ENCODE results near the gene CD22. TPM values are rescaled to one million over a fixed set of nuclear protein-coding genes. Genes with fewer than 3 reads are reported as not detected.
A peak's percentile ranks its signal among the peaks of the same experiment; 100 is the strongest.

Gene CD22
- total and polyA plus RNA-seq, 2 of the 4 experiments (the other 2 are of a cell fraction): 0.18 to 0.22 TPM

- POLR2A ChIA-PET (ENCODE audit: unreplicated experiment): no interaction called here
- Histone ChIP-seq H3K4me3 (ENCODE audit: insufficient read depth, low read depth, low read length) (no peak overlapping the region), H2AK5ac (ENCODE audit: low read depth, low read length) (no peak overlapping the region), H3K27me3 (ENCODE audit: control insufficient read depth, insufficient read depth, low read length) (peaks cover 12% of the 10 kb centered on the region), H3K56ac (ENCODE audit: extremely low read depth, insufficient read depth, low read length) (no peak overlapping the region), H3K9ac (ENCODE audit: low read depth, low read length) (no peak overlapping the region), H2BK15ac (ENCODE audit: low read depth, low read length) (no peak overlapping the region), H3K36me3 (ENCODE audit: control insufficient read depth, insufficient read depth, low read length) (no peaks in the 10 kb centered on the region), H4K91ac (ENCODE audit: insufficient read depth, low read depth, low read length) (no peak overlapping the region), H3K9me3 (ENCODE audit: control insufficient read depth, insufficient read depth, low read length) (no peaks in the 10 kb centered on the region), H2BK5ac (ENCODE audit: low read depth, low read length, poor library complexity, severe bottlenecking) (no peak overlapping the region), H3K23ac (ENCODE audit: low read depth, low read length) (no peak overlapping the region), H3K4me2 (ENCODE audit: low read depth, low read length) (no peak overlapping the region), H4K8ac (ENCODE audit: low read depth in 2 of 2, low read length in 2 of 2) (no peak overlapping the region), H2AK9ac (replicated peaks; ENCODE audit: low read depth, low read length, poor library complexity) (no peak overlapping the region), H2BK20ac (ENCODE audit: low read depth, low read length) (no peak overlapping the region), H3K4ac (ENCODE audit: low read depth, low read length) (no peak overlapping the region), H4K5ac (ENCODE audit: low read depth, low read length) (no peak overlapping the region), H2AFZ (replicated peaks; ENCODE audit: low read length, poor library complexity) (peak overlapping the region; percentile 69), H2BK120ac (ENCODE audit: low read depth, low read length) (no peak overlapping the region), H3K18ac (ENCODE audit: low read depth, low read length) (no peak overlapping the region), H3K9me1 (ENCODE audit: insufficient read depth, low read length) (no peaks in the 10 kb centered on the region), H3K4me1 (ENCODE audit: control insufficient read depth, insufficient read depth, low read length) (no peaks in the 10 kb centered on the region), H3K27ac (ENCODE audit: insufficient read depth, low read length) (no peak overlapping the region), H3K79me1 (ENCODE audit: low read depth in 1 of 2, low read length in 2 of 2) (no peaks in the 10 kb centered on the region), H3K14ac (replicated peaks; ENCODE audit: low read depth, low read length) (no peak overlapping the region), H4K20me1 (ENCODE audit: insufficient read depth, low read length) (no peaks in the 10 kb centered on the region)
- dilution Hi-C loops (cut with HindIII; ENCODE audit: low sequenced_read_pairs, unreplicated experiment) (no loop called here), intact Hi-C loops (cut with micrococcal nuclease) (loop anchor here (1.0 to 10.0 kb wide), 4 partner anchors 112 to 276 kb away; partner anchors contain the start of genes RBM42 and TMEM147), in situ Hi-C loops (cut with MboI; ENCODE audit: low sequenced_read_pairs) (no loop called here)
- BruUV-seq (replicated peaks): no TSS peak
- DNase-seq: peak; percentile 64
- WGBS, 2 experiments (ENCODE audit: extremely low coverage in 2 of 2, insufficient read length in 1 of 2): 65% methylated on average over 2 of the region's 32 CpGs; no CpG with 5 or more reads in 1 of the 2 experiments
- CTCF ChIA-PET: interaction anchor here (0.6 to 2.1 kb wide), 8 partner anchors 11 to 731 kb away, joined by 3 to 14 read pairs (median 6); no protein-coding TSS in a partner anchor
- peak; percentile 98 for ATAC-seq (ENCODE audit: low read depth)
- TF ChIP-seq SMC3 (IDR thresholded peaks at IDR 0.05; ENCODE audit: low read depth, low read length): peak; percentile 88
- TF ChIP-seq CHD1 (IDR thresholded peaks at IDR 0.05; ENCODE audit: low read depth, low read length): no peak
- TF ChIP-seq MXI1 (IDR thresholded peaks at IDR 0.05; ENCODE audit: borderline replicate concordance, low read depth, low read length): no peak
- TF ChIP-seq RCOR1 (IDR thresholded peaks at IDR 0.05; ENCODE audit: insufficient replicate concordance, low read length): no peak
- no peak for TF ChIP-seq CEBPB (IDR thresholded peaks at IDR 0.05; ENCODE audit: low read depth, low read length)
- peak; percentile 90 for TF ChIP-seq RAD21 (IDR thresholded peaks at IDR 0.05; ENCODE audit: low read length)
- no peak for TF ChIP-seq USF2 (IDR thresholded peaks at IDR 0.05; ENCODE audit: low read depth, low read length)
- TF ChIP-seq CTCF (conservative IDR thresholded peaks at IDR 0.05; ENCODE audit: low read depth, low read length): peak; percentile 88
- no peak for TF ChIP-seq POLR2A (IDR thresholded peaks at IDR 0.05; ENCODE audit: low read depth, low read length)
- no peak for TF ChIP-seq FOS (IDR thresholded peaks at IDR 0.05; ENCODE audit: low read depth, low read length)
- no peak for TF ChIP-seq NFE2L2 (IDR thresholded peaks at IDR 0.05; ENCODE audit: low read depth, low read length)
- no peak for TF ChIP-seq ELK1 (IDR thresholded peaks at IDR 0.05; ENCODE audit: borderline replicate concordance, low read depth, low read length)
- TF ChIP-seq MAFK (IDR thresholded peaks at IDR 0.05; ENCODE audit: low read depth, low read length): no peak
- no peak for TF ChIP-seq BHLHE40 (IDR thresholded peaks at IDR 0.05; ENCODE audit: low read depth, low read length)
- TF ChIP-seq RFX5 (IDR thresholded peaks at IDR 0.05; ENCODE audit: low read depth, low read length): no peak
These were observed 23.7 kb downstream of the CD22 start for GRCh38 chr19:35352448-35353304.

Measured in IMR-90 (cell line).